Measurements from ENCODE around the gene PPP2R2B.

- TF ChIP-seq, protein P1, sequence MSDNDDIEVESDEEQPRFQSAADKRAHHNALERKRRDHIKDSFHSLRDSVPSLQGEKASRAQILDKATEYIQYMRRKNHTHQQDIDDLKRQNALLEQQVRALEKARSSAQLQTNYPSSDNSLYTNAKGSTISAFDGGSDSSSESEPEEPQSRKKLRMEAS (IDR thresholded peaks at IDR 0.05): no peak
- TF ChIP-seq EGR1 (IDR thresholded peaks at IDR 0.05): no peak
- no peak for TF ChIP-seq RAD21 (IDR thresholded peaks at IDR 0.05; ENCODE audit: low read depth)
- TF ChIP-seq, protein P2, sequence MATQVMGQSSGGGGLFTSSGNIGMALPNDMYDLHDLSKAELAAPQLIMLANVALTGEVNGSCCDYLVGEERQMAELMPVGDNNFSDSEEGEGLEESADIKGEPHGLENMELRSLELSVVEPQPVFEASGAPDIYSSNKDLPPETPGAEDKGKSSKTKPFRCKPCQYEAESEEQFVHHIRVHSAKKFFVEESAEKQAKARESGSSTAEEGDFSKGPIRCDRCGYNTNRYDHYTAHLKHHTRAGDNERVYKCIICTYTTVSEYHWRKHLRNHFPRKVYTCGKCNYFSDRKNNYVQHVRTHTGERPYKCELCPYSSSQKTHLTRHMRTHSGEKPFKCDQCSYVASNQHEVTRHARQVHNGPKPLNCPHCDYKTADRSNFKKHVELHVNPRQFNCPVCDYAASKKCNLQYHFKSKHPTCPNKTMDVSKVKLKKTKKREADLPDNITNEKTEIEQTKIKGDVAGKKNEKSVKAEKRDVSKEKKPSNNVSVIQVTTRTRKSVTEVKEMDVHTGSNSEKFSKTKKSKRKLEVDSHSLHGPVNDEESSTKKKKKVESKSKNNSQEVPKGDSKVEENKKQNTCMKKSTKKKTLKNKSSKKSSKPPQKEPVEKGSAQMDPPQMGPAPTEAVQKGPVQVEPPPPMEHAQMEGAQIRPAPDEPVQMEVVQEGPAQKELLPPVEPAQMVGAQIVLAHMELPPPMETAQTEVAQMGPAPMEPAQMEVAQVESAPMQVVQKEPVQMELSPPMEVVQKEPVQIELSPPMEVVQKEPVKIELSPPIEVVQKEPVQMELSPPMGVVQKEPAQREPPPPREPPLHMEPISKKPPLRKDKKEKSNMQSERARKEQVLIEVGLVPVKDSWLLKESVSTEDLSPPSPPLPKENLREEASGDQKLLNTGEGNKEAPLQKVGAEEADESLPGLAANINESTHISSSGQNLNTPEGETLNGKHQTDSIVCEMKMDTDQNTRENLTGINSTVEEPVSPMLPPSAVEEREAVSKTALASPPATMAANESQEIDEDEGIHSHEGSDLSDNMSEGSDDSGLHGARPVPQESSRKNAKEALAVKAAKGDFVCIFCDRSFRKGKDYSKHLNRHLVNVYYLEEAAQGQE (IDR thresholded peaks at IDR 0.05; ENCODE audit: low read depth): no peak
- no peak for TF ChIP-seq TEAD4 (IDR thresholded peaks at IDR 0.05)
- TF ChIP-seq EP300 (IDR thresholded peaks at IDR 0.05; ENCODE audit: borderline replicate concordance): no peak
- TF ChIP-seq YY1 (IDR thresholded peaks at IDR 0.05; ENCODE audit: low read depth): no peak
- no peak for TF ChIP-seq FOXM1 (IDR thresholded peaks at IDR 0.05; ENCODE audit: borderline replicate concordance, low read depth)
- no peak for TF ChIP-seq TAF1 (IDR thresholded peaks at IDR 0.05; ENCODE audit: low read depth)
- no peak for TF ChIP-seq USF1 (IDR thresholded peaks at IDR 0.05)
These were observed 225.0 kb downstream of the PPP2R2B start for GRCh38 chr5:146653560-146653959.
